WI38 (cell line): ENCODE measurements around the gene RAB36.

ENCODE experiments used
- H3K4me3 ChIP-seq: 2 replicates; pipeline ENCODE4 v1.5.1; 2011; ENCODE audit warnings: low read depth, mild to moderate bottlenecking, control low read depth, low read length
- TF ChIP-seq, protein P1 (sequence below): IDR thresholded peaks from 2 replicates; pipeline ENCODE4 v1.5.1; 2012; ENCODE audit warnings: low read depth, mild to moderate bottlenecking, control low read depth, low read length

Gene RAB36

DNA sequence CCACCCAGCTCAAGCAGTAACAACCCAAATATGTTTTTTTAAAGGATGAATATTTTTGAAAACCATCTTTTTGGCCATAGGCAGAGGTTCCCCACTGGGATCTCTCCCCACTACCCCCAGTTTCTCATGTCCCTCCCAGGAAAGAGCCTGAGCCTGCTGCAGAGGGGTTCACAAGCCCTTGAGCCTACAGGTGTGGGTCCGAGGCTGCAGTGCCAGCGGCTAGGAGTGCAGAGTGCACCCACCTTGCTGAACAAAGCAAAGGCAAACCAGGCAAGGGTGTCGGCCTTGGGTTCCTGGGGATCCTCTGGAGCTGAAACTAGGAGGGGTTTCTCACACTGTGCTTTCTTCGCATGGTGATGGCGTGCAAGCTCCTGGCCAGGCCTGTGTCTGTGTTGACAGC is 40.0 kb upstream of the RAB36 start:
- no peak overlapping the region for H3K4me3 ChIP-seq
- TF ChIP-seq, protein P1, sequence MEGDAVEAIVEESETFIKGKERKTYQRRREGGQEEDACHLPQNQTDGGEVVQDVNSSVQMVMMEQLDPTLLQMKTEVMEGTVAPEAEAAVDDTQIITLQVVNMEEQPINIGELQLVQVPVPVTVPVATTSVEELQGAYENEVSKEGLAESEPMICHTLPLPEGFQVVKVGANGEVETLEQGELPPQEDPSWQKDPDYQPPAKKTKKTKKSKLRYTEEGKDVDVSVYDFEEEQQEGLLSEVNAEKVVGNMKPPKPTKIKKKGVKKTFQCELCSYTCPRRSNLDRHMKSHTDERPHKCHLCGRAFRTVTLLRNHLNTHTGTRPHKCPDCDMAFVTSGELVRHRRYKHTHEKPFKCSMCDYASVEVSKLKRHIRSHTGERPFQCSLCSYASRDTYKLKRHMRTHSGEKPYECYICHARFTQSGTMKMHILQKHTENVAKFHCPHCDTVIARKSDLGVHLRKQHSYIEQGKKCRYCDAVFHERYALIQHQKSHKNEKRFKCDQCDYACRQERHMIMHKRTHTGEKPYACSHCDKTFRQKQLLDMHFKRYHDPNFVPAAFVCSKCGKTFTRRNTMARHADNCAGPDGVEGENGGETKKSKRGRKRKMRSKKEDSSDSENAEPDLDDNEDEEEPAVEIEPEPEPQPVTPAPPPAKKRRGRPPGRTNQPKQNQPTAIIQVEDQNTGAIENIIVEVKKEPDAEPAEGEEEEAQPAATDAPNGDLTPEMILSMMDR: no peak

DNA sequence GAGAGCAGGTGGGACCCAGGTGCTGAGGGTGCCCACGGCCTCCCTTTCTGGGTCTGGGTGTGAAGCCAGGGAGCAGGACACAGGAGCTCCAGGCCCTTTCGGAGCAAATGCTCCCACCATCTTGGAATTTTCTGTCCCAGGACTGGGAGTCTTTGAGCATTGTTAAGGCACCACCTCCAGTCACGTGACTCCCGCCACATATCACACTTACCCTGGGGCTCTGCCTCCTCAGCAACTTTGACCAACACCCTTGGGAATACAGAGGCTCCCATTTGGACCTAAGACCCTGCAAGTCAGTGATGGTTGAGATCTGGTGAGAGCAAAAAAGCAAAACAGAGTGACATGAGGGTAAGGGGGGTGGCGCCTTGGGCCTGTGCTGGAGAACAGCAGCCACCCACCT is 39.4 kb upstream of the RAB36 start:
- no peak overlapping the region for H3K4me3 ChIP-seq
- TF ChIP-seq, protein P1: no peak

DNA sequence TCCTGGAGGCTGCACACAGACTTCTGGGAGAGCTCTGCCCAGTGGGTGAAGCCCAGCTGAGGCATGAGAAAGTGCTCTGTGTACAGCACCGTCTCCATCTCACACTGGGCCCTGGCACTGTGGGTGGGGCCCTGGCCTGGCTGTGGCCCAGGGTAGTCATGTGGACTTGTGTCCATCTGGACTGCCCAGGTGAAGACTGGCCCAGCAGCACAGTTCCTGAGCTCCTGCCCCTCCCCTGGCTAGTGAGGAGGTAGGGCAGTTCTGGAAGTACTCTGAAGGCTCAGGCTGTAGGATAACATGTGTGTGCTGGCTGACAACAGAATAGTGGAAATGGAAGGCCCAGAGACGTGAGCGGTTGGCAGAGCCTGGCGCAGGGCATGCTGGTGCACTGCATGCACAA is 38.9 kb upstream of the RAB36 start:
- TF ChIP-seq, protein P1: no peak
- no peak overlapping the region for H3K4me3 ChIP-seq

DNA sequence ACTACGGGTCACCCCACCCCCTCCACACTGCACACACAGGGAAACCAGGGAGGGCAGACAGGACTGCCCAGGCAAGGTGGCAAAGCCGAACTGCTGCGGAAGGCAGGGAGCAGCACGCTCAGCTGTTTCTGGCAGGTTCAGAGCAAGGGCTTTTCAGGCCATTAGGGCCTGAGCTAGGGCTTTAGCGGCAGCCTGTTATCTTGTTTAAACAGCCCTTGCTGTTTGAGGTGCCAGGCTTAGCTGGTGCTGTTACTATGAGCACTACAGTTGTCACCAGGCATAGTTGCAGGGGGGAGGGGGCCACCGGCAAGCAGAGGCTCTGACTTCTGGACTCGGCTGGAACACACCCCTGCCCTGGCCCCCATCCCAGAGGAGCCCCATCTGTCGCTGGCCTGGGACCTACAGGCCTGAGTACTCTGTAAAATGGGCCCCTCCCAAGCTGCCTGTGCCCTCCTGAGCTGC is 38.3 kb upstream of the RAB36 start:
- TF ChIP-seq, protein P1: no peak
- no peak overlapping the region for H3K4me3 ChIP-seq

DNA sequence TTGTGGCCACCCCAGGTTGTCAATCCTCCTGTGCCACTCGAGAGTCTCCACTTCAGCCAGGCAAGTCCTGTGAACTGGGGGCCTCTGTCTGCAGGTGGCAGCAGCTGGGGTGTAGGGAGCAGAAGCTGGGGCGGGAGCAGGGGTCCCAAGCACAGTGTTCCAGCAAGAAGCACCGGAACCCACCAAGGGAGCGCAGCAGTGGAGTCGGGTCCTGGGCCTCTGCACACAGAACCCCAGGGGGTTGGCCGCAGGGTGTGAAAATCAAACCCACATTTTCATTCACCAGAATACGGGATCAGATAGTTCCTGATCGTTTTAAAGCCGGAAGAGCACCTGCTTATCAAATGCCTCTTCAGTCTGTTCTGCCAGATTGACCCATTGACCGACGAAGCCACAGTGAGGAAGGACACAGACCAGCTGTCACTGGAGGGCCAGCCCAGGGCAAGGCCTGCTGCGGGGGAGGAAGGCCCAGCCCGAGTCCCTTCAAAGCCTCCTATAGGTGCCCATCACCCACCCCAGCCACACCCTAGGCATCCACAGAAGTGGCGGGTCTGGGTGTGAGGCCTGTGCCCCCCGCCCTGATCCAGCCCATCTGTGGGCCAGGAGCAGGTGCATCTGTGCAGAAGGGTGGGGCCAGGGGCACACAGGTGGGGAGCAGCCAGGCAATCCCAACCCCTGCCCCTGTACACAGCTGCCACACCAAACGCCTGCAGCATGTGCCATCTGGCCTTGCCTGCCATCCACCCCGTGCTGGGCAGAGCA is 37.6 kb upstream of the RAB36 start:
- no peak overlapping the region for H3K4me3 ChIP-seq
- TF ChIP-seq, protein P1: no peak

DNA sequence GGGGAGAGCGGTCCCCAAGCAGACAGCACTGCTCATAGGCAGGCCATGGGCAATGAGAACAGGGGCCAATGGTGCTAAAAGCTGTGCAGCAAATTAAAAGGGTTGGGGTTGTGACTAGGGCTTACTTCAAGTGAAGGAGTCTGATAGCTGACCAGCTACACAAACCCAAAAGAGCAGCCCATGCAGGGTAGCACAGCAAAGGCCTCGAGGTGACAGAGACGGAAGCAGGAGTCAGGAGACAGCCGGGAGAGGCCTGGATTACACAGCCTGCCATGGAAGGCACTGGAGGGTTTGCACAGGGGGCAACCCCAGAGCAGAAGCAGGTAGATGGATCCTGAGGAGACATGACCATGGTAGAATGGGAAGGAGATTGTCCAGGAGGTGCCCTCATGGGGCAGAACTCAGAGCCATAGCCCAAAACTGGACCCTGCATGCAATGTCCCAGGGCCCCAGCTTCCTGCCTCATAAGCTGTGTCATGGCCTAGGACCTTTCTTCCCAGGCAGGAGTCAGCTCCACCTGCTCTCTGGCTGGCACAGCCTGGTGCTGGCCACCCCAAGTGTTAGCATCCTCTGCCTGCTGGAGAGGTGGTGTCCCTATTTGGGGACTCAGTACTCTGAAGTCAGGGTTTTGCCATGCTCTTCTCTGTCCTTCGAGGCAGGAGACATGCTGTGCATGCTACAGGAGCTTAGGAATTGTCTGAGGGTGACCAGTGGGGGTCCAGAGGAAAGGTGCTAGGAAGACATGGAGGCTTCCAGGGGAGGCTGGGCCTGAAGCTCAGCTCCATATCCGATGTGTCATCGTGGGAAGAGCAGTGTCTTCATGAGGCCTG is 36.8 kb upstream of the RAB36 start:
- TF ChIP-seq, protein P1: no peak
- no peak overlapping the region for H3K4me3 ChIP-seq

DNA sequence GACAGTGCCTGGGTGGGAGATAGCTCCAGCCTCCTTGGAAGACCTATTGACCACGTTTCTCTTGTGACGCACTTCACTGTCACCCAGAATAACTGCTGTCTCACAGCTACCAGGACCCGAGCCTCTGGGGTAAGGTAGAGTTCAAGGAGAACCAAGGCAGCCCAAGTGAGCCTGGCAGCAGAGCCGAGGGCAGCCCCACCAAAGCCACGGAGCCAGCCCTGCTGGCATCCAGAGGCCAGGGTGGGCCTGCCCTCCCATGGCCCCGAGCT is 36.3 kb upstream of the RAB36 start:
- TF ChIP-seq, protein P1: no peak
- no peak overlapping the region for H3K4me3 ChIP-seq
